G401 (cell line): ENCODE results near the gene ARMC10. TPM values are rescaled to one million over a fixed set of nuclear protein-coding genes. Genes with fewer than 3 reads are reported as not detected.
"Not testable (repeated sequence)": the region's sequence is repeated elsewhere in the genome, so short reads cannot be mapped to it uniquely, and the experiment has no call there.

Experiments used
- DNase-seq: peaks from one replicate; pipeline ENCODE4 v3.0.0-alpha.2; 2015; ENCODE audit warnings: low spot score
- in situ Hi-C: cut with HindIII; loops from 2 replicates; pipeline ENCODE4 v1.10.0; 2016; ENCODE audit warnings: low sequenced_read_pairs, mixed read lengths
- total RNA-seq: library from RNA; depleted of rRNA; stranded (reverse); fragments of >200 nt; shearing (Covaris generic); gene quantifications from 2 replicates; pipeline ENCODE4 v1.2.3, GENCODE V29; 2014

ARMC10 gene
- total RNA-seq, 1 experiment from 2014 or later, result 58.0 TPM

DNA sequence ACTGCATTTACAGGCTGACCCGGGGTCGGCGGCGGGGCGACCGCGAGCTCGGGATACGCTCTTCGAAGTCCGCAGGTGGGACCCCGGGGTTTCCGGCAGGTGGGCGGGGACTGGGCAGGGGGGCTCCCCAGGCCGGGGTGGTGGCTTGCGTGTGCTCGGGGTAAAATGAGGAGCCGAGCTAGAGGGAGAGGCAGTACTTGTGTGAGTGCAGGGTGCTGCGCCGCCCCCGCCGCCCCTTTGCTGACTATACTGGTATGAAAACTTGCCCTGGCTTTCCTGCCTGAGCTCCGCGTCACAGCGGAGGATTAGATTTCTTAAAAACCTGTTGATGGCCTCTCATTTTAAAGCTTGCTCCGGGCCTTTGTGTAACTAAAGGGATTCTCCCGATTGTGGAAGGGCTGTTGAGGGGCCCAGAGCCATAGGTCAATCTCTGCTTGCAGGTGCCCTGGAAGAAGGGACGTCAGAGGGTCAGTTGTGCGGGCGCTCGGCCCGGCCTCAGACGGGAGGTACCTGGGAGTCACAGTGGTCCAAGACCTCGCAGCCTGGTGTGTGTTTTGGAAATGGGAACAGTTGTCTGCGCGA is 488 bp downstream of the ARMC10 start:
- in situ Hi-C loops, result no loop called here
- peak; percentile 42 for DNase-seq

DNA sequence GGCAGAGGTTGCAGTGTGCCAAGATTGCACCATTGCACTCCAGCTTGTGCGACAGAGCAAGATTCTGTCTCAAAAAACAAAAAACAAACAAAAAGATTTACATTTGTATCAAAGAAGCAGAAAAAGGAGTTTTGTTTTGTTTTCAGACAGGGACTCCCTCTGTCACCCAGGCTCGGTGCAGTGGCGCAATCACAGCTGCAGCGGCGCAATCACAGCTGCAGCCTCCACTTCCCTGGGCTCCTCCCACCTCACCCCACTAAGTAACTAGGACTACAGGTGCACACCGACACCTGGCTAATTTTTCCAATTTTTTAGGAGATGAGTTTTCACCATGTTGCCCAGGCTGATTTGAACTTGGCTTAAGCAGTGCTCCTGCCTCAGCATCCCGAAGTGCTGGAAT is 1.8 kb downstream of the ARMC10 start:
- no peak for DNase-seq
- in situ Hi-C loops, result no loop called here

DNA sequence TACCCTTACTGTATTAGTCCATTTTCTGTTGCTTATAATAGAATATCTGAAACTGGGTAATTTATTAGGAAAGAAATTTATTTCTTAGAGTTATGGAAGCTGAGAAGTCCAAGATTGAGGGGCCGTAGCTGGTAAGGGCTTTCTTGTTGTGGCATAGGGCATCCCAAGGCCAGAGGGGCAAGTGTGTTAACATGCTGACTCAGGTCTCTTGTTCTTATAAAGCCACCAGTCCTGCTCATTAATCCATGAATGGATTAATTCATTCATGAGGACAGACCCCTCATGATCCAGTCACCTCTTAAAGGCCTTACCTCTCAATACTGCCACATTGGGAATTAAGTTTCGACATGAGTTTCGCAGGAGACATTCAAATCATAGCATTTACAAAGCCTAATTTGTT is 2.4 kb downstream of the ARMC10 start:
- no peak for DNase-seq
- in situ Hi-C loops, result no loop called here

DNA sequence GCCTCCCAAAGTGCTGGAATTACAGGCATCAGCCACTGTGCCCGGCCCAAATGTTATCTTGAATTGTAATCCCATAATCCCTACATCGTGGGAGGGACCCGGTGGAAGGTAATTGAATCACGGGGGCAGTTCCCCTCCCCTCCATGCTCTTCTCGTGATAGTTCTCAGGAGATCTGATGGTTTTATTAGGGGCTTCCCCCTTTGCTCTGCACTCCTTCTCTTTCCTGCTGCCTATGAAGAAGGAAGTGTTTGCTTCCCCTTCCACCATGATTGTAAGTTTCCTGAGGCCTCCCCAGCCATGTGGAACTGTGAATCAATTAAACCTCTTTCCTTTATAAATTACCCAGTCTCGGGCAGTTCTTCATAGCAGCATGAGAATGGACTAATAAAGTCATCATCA is 3.3 kb downstream of the ARMC10 start:
- DNase-seq, in situ Hi-C loops: not testable (repeated sequence)

DNA sequence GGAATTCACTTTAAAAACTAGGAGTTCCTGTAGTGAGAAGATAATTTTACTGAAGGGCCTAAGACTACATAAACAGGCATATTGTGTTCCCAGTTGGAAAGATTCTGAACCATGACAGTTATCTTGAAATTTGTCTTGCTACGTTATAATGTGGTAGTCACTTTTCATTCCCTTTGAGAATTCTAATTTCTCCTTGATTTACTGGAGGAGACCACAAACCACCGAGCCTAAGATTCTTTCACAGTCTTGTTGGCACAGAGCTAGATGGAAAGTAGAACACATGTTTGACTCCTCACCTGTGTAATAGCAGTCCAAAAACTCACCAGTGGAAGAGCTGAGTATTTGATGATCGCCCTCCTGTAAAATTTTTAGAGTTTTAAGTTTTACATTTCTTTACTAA is 4.9 kb downstream of the ARMC10 start:
- DNase-seq, result no peak
- in situ Hi-C loops, result no loop called here

DNA sequence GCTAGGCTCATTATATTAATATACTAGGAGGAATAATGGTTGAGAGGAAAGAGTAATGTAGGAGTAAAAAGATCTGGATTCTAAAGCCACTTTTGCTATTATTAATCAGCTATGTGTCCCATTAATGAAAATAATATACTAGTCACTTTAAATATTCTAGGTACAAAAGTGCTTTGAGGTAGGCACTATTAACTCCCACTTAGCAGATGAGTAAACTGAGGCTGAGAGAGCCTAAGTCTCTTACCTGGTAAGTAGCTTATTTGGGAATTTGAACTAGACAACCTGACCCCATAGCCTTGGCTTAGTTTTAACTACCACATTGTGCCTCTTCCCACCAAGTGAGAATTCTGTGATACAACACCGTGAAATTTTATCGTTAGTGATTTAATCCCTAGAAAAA is 6.0 kb downstream of the ARMC10 start:
- no peak for DNase-seq
- in situ Hi-C loops, result no loop called here

DNA sequence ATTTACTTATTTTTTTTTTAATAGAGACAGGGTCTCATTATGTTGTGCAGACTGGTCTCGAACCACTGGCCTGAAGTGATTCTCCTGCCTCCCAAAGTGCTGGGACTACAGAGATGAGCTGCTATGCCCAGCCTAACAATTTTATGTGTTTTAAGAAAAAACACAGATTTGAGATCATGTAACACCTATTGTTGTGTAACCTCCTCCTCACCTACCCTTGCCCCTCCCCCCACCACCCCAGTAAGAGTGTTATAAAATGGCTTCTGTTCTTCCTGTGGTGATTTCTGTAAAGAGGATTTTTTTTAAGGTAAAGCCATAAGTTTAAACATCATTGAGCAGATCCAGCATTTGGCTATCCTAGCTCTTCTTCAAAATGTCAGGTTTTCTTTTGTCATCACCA is 7.6 kb downstream of the ARMC10 start:
- no peak for DNase-seq
- in situ Hi-C loops, result no loop called here

DNA sequence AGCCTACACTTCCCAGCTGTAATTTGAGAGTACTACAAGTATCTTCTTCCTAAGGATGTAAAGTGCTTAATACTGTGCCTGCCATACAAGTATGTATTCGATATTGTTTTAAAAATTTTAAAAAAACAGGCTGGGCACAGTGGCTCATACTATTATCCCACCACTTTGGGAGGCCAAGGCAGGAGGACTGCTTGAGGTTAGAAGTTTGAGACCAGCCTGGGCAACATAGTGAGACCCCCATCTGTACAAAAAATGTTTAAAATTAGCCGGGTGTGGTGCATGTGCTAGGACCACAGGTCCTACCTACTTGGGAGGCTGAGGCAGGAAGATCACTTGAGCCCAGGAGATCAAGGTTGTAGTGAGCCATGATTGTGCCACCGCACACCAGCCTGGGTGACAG is 8.3 kb downstream of the ARMC10 start:
- no peak for DNase-seq
- in situ Hi-C loops, result no loop called here

DNA sequence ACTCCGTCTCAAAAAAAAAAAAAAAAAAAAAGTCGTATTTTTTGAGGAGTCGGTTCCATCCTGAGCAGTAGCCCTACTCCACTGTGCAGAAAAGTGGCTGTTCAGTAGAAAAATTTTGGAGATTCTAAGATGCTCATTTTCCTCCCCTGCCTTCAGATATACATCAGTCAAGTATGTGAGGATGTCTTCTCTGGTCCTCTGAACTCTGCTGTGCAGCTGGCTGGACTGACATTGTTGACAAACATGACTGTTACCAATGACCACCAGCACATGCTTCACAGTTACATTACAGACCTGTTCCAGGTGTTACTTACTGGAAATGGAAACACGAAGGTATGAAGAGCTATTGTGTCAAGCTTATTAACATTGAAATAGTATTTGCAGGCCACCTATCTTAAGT is 17.4 kb downstream of the ARMC10 start:
- DNase-seq, in situ Hi-C loops: not testable (repeated sequence)

DNA sequence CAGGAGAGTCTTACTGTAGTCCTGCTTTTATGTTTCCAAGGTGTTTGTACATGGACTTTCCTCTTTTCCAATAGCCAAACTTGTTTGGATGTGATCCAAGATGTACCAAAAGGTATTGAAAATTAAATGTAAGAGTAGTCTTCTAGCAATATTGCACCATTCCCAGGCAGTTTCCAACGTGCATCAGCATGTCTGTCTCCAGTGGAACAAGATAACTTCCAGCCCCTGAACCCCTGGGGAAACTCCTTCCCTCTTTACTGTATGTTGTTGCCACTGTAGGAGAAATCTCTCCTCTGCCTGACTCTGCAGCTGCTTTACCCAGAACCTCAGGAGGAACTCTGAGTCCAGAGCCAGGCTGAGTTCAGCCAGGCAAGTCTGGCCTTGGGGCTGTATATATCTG is 18.5 kb downstream of the ARMC10 start:
- in situ Hi-C loops, result no loop called here
- DNase-seq, result no peak

DNA sequence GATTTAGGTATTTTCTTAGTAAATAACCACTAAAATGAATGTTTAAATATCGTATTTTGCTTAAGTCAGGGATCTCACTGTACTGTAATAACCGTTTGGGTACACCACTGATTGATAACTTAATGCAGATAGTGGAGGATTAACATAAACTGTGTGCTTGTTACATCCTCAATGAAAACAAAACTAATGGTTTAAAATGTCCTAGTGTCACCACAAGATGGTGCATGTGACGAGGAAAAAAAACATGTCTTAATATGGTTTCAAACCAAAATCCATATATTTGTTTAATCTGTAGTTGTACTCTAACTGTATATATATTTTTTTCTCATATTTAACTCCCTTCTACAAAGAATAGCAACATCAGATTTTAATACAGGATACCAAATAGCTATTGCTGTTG is 19.2 kb downstream of the ARMC10 start:
- in situ Hi-C loops, result no loop called here
- no peak for DNase-seq

DNA sequence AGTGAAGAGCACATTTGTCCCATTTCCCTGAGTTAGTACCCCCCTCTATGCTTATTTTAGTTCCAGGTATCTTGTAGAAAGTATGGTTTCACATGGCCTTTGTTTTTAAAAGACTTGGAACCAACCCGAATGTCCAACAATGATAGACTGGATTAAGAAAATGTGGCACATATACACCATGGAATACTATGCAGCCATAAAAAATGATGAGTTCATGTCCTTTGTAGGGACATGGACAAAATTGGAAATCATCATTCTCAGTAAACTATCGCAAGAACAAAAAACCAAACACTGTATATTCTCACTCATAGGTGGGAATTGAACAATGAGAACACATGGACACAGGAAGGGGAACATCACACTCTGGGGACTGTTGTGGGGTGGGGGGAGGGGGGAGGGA is 20.6 kb downstream of the ARMC10 start:
- in situ Hi-C loops, result not testable (repeated sequence)

DNA sequence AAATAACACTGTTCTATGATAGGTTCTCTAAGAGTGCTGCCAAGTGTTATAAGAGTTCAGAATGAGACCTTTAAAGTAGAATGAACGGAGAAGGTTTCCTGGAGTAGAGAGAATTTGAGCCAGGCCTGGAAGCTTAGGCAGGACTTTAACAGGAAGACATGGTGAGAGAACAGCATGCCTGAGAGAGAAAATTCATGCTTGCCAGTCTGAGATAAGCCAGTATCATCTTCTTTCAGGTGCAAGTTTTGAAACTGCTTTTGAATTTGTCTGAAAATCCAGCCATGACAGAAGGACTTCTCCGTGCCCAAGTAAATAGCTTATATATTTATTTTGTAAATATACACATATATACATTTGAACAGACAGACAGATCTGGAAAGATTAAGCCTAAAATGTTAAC is 22.1 kb downstream of the ARMC10 start:
- in situ Hi-C loops, result no loop called here
- DNase-seq, result no peak

More for the DNA sequence above, 20.6 kb downstream of the ARMC10 start:
- not testable (repeated sequence) for DNase-seq

DNA sequence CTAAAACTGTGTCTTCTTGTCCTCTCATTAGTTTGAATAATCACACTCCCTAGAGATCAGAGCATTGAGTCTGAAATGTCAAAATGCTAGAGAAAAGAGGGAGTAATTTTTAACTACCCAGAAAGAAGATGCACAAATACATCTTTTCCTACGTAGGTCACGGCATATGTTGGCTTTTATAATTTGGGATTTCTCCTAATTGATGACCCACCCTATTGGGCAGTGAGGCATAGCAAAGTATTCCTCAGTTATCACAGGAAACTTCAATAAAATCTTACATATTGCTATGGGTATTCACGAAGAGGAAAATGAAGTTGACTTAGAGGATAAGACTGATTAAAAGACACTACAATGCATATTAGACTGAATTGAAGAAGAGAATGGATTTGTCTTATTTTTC is 25.4 kb downstream of the ARMC10 start:
- no peak for DNase-seq
- in situ Hi-C loops, result no loop called here

DNA sequence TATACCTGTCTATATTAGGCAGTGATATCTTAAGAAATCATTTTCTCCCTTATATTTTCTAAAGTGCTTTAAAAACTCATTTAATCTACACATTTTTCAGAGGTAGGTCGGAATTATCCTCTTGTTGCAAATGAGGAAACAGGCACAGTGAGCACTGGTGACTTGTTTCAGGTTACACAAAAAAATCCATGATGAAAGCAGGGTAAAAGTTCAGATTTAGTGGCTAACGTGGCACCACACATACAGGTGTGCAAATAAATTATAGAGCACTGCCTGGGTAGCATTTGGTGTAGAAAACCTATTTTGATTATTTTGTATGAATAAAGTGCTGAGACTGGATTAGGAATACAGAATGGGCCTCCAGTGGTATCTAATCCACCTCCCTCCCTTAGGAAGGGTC is 26.6 kb downstream of the ARMC10 start:
- DNase-seq, result no peak
- in situ Hi-C loops, result no loop called here

DNA sequence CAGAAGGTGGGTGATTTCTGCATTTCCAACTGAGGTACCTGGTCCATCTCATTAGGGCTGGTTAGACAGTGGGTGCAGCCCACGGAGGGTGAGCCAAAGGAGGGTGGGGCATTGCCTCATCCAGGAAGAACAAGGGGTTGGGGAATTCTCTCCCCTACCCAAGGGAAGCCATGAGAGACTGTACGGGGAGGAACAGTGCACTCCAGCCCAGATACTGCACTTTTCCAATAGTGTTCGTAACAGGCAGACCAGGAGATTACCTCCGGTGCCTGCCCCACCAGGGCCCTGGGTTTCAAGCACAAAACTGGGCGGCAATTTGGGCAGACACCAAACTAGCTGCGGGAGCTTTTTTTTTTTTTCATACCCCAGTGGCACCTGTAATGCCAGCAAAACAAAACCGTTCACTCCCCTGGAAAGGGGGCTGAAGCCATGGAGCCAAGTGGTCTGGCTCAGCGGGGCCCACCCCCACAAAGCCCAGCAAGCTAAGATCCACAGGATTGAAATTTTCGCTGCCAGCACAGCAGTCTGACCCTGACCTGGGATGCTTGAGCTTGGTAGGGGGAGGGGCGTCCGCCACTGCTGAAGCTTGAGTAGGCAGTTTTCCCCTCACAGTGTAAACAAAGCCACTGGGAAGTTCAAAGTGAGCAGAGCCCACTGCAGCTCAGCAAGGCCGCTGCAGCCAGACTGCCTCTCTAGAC is 31.2 kb downstream of the ARMC10 start:
- DNase-seq, result no peak
- in situ Hi-C loops, result no loop called here

DNA sequence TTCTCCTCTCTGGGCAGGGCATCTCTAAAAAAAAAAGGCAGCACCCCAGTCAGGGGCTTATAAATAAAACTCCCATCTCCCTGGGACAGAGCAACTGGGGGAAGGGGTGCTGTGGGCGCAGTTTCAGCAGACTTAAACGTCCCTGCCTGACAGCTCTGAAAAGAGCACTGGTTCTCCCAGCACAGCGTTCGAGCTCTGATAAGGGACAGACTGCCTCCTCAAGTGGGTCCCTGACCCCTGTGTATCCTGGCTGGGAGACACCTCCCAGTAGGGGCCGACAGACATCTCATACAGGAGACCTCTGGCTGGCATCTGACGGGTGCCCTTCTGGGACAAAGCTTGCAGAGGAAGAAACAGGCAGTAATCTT is 31.7 kb downstream of the ARMC10 start:
- DNase-seq, in situ Hi-C loops: not testable (repeated sequence)

DNA sequence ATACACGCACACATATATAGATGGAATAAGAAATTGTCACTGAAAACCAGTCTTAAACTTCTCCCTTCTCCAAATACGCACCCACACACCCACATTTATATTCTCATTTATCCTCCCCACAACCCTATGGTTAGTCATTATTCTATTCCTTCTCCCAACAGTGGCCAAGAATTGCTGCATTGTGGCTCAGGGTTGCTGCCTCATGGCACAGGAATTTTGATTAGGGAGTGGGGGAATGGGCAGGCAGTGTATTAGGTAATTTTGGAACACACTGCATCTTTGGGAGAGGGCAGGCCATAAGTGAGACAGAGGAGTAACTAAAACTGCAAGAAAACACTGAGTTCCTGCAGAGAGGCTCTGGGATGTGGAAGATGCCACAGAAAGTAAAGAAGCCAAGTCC is 38.2 kb downstream of the ARMC10 start:
- DNase-seq, result no peak
- in situ Hi-C loops, result no loop called here

DNA sequence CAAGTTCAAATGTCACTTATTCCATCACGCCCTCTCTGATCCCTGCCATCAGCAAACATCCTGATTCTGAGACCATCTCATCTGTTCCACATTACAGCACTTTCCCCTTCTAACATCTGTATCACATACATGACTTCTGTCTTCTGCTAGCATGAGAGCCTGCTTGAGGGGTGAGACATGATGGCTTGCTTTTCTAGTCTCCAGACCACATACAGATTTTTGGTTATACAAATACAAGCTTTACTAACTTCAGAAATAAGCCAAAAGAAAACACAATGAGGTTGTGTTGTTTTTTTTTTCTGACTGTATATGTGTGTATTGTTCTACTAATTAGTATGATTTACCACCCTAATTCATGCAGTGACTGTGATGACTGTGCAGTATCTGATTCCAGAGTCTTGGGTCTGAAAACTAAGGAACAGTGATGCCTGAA is 39.7 kb downstream of the ARMC10 start:
- in situ Hi-C loops, result no loop called here
- no peak for DNase-seq

DNA sequence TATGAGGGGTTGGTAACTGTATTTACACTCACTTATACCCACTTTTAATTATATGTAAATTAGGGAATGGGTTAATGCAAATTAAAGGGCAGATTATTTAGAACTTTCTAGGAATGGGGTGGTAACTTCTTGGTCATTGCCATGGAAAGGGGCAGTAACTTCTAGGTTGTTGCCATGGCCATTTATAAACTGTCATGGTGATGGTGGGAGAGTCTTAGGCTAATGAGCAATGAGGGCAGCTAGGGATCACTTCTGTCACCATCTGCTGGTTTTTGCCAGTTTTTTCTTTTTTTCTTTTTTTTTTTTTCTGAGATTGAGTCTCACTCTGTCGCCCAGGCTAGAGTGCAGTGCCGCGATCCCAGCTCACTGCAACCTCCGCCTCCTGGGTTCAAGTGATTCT is 40.8 kb downstream of the ARMC10 start:
- in situ Hi-C loops, result no loop called here
- DNase-seq, result no peak

DNA sequence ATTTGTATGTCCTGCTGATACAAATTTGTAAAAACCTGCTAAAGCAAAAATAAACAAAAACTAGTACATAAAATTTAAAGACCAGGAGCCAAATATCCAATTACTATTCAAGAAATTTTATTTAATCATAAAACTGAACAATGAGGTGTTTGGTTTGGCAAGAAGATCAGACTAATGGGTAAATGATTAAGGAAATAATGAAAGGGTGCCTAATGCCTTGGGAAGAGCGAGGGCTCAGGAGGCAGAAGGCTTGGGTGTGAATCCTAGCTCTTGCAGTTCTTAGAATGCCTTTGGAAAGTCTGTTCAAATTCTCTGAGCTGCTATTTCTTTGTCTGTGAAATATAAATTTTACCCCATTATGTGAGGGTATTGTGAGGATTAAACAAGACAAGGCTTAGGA is 41.6 kb downstream of the ARMC10 start:
- in situ Hi-C loops, result no loop called here
- no peak for DNase-seq
